PC-9 (cell line): Measurements from ENCODE around the gene APOB. TPM values are rescaled to one million over a fixed set of nuclear protein-coding genes. Genes with fewer than 3 reads are reported as not detected.

ENCODE experiments used
- BruUV-seq: library from RNA; stranded (reverse); fragments of 400-500 nt; replicated peaks from 2 replicates; lab custom pipeline; 2021; lab: Mats Ljungman, UMichigan
- CTCF ChIA-PET: fragments of 300-600 bp; sonication (Branson Sonifier 250); formaldehyde crosslinking; loops from one replicate; lab custom pipeline; 2022; ENCODE audit warnings: antibody characterized with exemption; lab: Charles Lee
- POLR2A ChIA-PET: fragments of 300-600 bp; sonication (Branson Sonifier 250); formaldehyde crosslinking; loops from one replicate; lab custom pipeline; 2022; ENCODE audit warnings: antibody characterized with exemption; ENCODE audit not compliant: unreplicated experiment; lab: Charles Lee
- DNase-seq, 2 experiments: peaks; one replicate each; pipeline versions ENCODE4 v3.0.0 to v3.0.0-alpha.2; 2015 to 2022; ENCODE audit warnings: mixed read lengths in 1 of 2
- H2AFZ ChIP-seq: fragments of 200-600 bp; sonication (generic); 2 replicates; pipeline ENCODE4 v1.8.1; 2017; ENCODE audit warnings: antibody characterized with exemption
- H3F3A ChIP-seq: fragments of 200-600 bp; sonication (generic); 2 replicates; pipeline ENCODE4 v1.8.1; 2017; ENCODE audit warnings: antibody characterized with exemption, mild to moderate bottlenecking, low read depth; ENCODE audit not compliant: insufficient read depth
- H3K27ac ChIP-seq: fragments of 200-600 bp; sonication (generic); 2 replicates; pipeline ENCODE4 v1.6.1; 2016; ENCODE audit warnings: mixed run types
- H3K27me3 ChIP-seq: fragments of 200-600 bp; sonication (generic); 2 replicates; pipeline ENCODE4 v1.6.1; 2016; ENCODE audit warnings: low read depth, mixed run types; ENCODE audit not compliant: insufficient read depth
- H3K36me3 ChIP-seq: fragments of 200-600 bp; sonication (generic); 2 replicates; pipeline ENCODE4 v1.6.1; 2016; ENCODE audit warnings: low read depth, mixed run types
- H3K4me1 ChIP-seq: fragments of 200-600 bp; sonication (generic); replicated peaks from 2 replicates; pipeline ENCODE4 v1.6.1; 2016; ENCODE audit warnings: mixed run types; ENCODE audit not compliant: insufficient read depth
- H3K4me2 ChIP-seq: fragments of 200-600 bp; sonication (generic); 2 replicates; pipeline ENCODE4 v1.6.1; 2017; ENCODE audit warnings: mixed run types
- H3K4me3 ChIP-seq: fragments of 200-600 bp; sonication (generic); 2 replicates; pipeline ENCODE4 v1.6.1; 2016; ENCODE audit warnings: mixed run types
- H3K79me2 ChIP-seq: fragments of 200-600 bp; sonication (generic); 2 replicates; pipeline ENCODE4 v1.6.1; 2017; ENCODE audit warnings: low read depth, mixed run types
- H3K9me2 ChIP-seq: fragments of 200-600 bp; sonication (generic); 2 replicates; pipeline ENCODE4 v1.8.1; 2017; ENCODE audit warnings: mild to moderate bottlenecking; ENCODE audit not compliant: insufficient read depth
- H3K9me3 ChIP-seq: fragments of 200-600 bp; sonication (generic); 2 replicates; pipeline ENCODE4 v1.8.1; 2016; ENCODE audit warnings: low read depth; ENCODE audit not compliant: insufficient read depth
- H4K20me1 ChIP-seq: fragments of 200-600 bp; sonication (generic); 2 replicates; pipeline ENCODE4 v1.8.1; 2017; ENCODE audit not compliant: insufficient read depth
- CTCF ChIP-seq: fragments of 200-600 bp; sonication (generic); conservative IDR thresholded peaks from 2 replicates; pipeline ENCODE4 v1.6.1; 2017; ENCODE audit warnings: mixed run types, antibody characterized with exemption, mild to moderate bottlenecking, moderate library complexity
- EZH2 ChIP-seq: fragments of 200-600 bp; sonication (generic); IDR thresholded peaks from 2 replicates; pipeline ENCODE4 v1.8.0; 2017; ENCODE audit warnings: antibody characterized with exemption, low read depth
- intact Hi-C: fragments of 100-400 bp; cut with micrococcal nuclease; formaldehyde crosslinking; loops from one replicate; pipeline ENCODE4 v1.10.0; 2022; ENCODE audit not compliant: unreplicated experiment
- total RNA-seq: library from RNA; stranded (reverse); gene quantifications from 2 replicates; pipeline ENCODE4 v1.2.3, GENCODE V29; 2021

The APOB gene
- total RNA-seq, 1 experiment from 2014 or later: not detected

GRCh38 chr2:21019000-21019677 lies 24.7 kb downstream of the APOB start:
- ChIA-PET POLR2A (no interaction called here), CTCF (no interaction called here)

GRCh38 chr2:21018290-21018689 lies 25.6 kb downstream of the APOB start:
- POLR2A ChIA-PET: no interaction called here

More at GRCh38 chr2:21019000-21019677, 24.7 kb downstream of the APOB start:
- no peaks in the 10 kb centered on the region for H3F3A ChIP-seq
- TF ChIP-seq EZH2 (no peak), CTCF (no peak)
- H3K27ac ChIP-seq: no peak overlapping the region
- peaks cover 42% of the 10 kb centered on the region; the same call in 1 of the 2 replicates for H3K27me3 ChIP-seq
- no peaks in the 10 kb centered on the region for H3K9me3 ChIP-seq
- no peak overlapping the region for H3K4me3 ChIP-seq
- H3K4me1 ChIP-seq: no peaks in the 10 kb centered on the region
- intact Hi-C loops: no loop called here
- no peaks in the 10 kb centered on the region for H3K9me2 ChIP-seq
- no peak overlapping the region for H2AFZ ChIP-seq
- H3K4me2 ChIP-seq: no peak overlapping the region
- peak in 1 of 2 experiments; percentile 3 for DNase-seq
- BruUV-seq: no TSS peak
- no peaks in the 10 kb centered on the region for H3K36me3 ChIP-seq
- no peaks in the 10 kb centered on the region for H3K79me2 ChIP-seq
- no peaks in the 10 kb centered on the region for H4K20me1 ChIP-seq

GRCh38 chr2:21017748-21018276 lies 26.1 kb downstream of the APOB start:
- H3K9me3 ChIP-seq: no peaks in the 10 kb centered on the region
- H3K9me2 ChIP-seq: no peaks in the 10 kb centered on the region
- no peaks in the 10 kb centered on the region for H3F3A ChIP-seq
- BruUV-seq: no TSS peak
- no peaks in the 10 kb centered on the region for H3K36me3 ChIP-seq
- POLR2A ChIA-PET: no interaction called here
- no peak overlapping the region for H2AFZ ChIP-seq
- H3K4me2 ChIP-seq: no peak overlapping the region
- peaks cover 33% of the 10 kb centered on the region; the same call in 1 of the 2 replicates for H3K27me3 ChIP-seq
- no peaks in the 10 kb centered on the region for H3K79me2 ChIP-seq
- no peaks in the 10 kb centered on the region; the same call in 1 of the 2 replicates for H4K20me1 ChIP-seq
- intact Hi-C loops: no loop called here
- no peak overlapping the region for H3K4me3 ChIP-seq
- CTCF ChIA-PET: no interaction called here
- TF ChIP-seq CTCF (no peak), EZH2 (no peak)
- H3K27ac ChIP-seq: no peak overlapping the region
- no peaks in the 10 kb centered on the region for H3K4me1 ChIP-seq
- DNase-seq: peak in 1 of 2 experiments; percentile 18

More at GRCh38 chr2:21018290-21018689, 25.6 kb downstream of the APOB start:
- Histone ChIP-seq H3K4me3 (no peak overlapping the region), H4K20me1 (no peaks in the 10 kb centered on the region), H3K27me3 (peaks cover 38% of the 10 kb centered on the region; the same call in 1 of the 2 replicates), H3K79me2 (no peaks in the 10 kb centered on the region), H2AFZ (no peak overlapping the region), H3K36me3 (no peaks in the 10 kb centered on the region), H3K27ac (no peak overlapping the region), H3K9me2 (no peaks in the 10 kb centered on the region), H3K4me2 (no peak overlapping the region), H3K9me3 (no peaks in the 10 kb centered on the region), H3F3A (no peaks in the 10 kb centered on the region), H3K4me1 (no peaks in the 10 kb centered on the region)
- intact Hi-C loops: no loop called here
- peak in 1 of 2 experiments; percentile 1 for DNase-seq
- TF ChIP-seq CTCF (no peak), EZH2 (no peak)
- CTCF ChIA-PET: no interaction called here
- BruUV-seq: no TSS peak
